ENCODE measurements around the gene DENND1C.
A peak's percentile ranks its signal among the peaks of the same experiment; 100 is the strongest.
"Not testable (repeated sequence)": the region's sequence is repeated elsewhere in the genome, so short reads cannot be mapped to it uniquely, and the experiment has no call there.

Gene DENND1C

GRCh38 chr19:6431891-6432290 lies 49.7 kb downstream of the DENND1C start:
- H3K4me3 ChIP-seq (ENCODE audit: control insufficient read depth, low read depth, low read length) = no peak overlapping the region
- TF ChIP-seq CTCF (conservative IDR thresholded peaks at IDR 0.05; ENCODE audit: control insufficient read depth, insufficient read depth, low read depth, low read length) = no peak
- no peak for DNase-seq (ENCODE audit: low read depth)

- no peak for DNase-seq (ENCODE audit: low read depth)
- no peak overlapping the region for H3K4me3 ChIP-seq (ENCODE audit: control insufficient read depth, low read depth, low read length)
- no peak for TF ChIP-seq CTCF (conservative IDR thresholded peaks at IDR 0.05; ENCODE audit: control insufficient read depth, insufficient read depth, low read depth, low read length)
Observed at GRCh38 chr19:6429419-6430221, 52.0 kb downstream of the DENND1C start.

- DNase-seq (ENCODE audit: low read depth); H3K4me3 ChIP-seq (ENCODE audit: control insufficient read depth, low read depth, low read length): not testable (repeated sequence)
Observed at GRCh38 chr19:6428692-6429418, 52.7 kb downstream of the DENND1C start.

GRCh38 chr19:6427131-6427530 lies 54.5 kb downstream of the DENND1C start:
- no peak overlapping the region for H3K4me3 ChIP-seq (ENCODE audit: control insufficient read depth, low read depth, low read length)
- TF ChIP-seq CTCF (conservative IDR thresholded peaks at IDR 0.05; ENCODE audit: control insufficient read depth, insufficient read depth, low read depth, low read length) = no peak
- no peak for DNase-seq (ENCODE audit: low read depth)

- DNase-seq (ENCODE audit: low read depth) = no peak
- no peak for TF ChIP-seq CTCF (conservative IDR thresholded peaks at IDR 0.05; ENCODE audit: control insufficient read depth, insufficient read depth, low read depth, low read length)
- peak overlapping the region; percentile 4 for H3K4me3 ChIP-seq (ENCODE audit: control insufficient read depth, low read depth, low read length)
Observed at GRCh38 chr19:6425732-6426620, 55.6 kb downstream of the DENND1C start.

GRCh38 chr19:6424939-6425731 lies 56.5 kb downstream of the DENND1C start:
- peak; percentile 100 for DNase-seq (ENCODE audit: low read depth)
- H3K4me3 ChIP-seq (ENCODE audit: control insufficient read depth, low read depth, low read length) = peak overlapping the region; percentile 4
- no peak for TF ChIP-seq CTCF (conservative IDR thresholded peaks at IDR 0.05; ENCODE audit: control insufficient read depth, insufficient read depth, low read depth, low read length)
